RWPE1 (cell line): ENCODE results near the gene TNFRSF6B.

Experiments
- CTCF ChIA-PET: fragments of 350-600 bp; sonication (Branson Sonifier 250); formaldehyde crosslinking; extraction: SDS; loops from one replicate; lab custom pipeline; 2021; lab: Yijun Ruan, JAX
- POLR2A ChIA-PET: fragments of 400-600 bp; formaldehyde crosslinking; extraction: SDS; loops from one replicate; lab custom pipeline; 2020; ENCODE audit warnings: antibody characterized with exemption; ENCODE audit not compliant: low non-redundant PET; lab: Yijun Ruan, JAX
- DNase-seq: peaks from one replicate; pipeline ENCODE4 v3.0.0; 2012; ENCODE audit warnings: low spot score
- H3K27ac ChIP-seq: fragments of 450-650 bp; 2 replicates; pipeline ENCODE4 v1.5.1; 2017
- CTCF ChIP-seq: fragments of 450-650 bp; conservative IDR thresholded peaks from 2 replicates; pipeline ENCODE4 v1.5.1; 2017; ENCODE audit warnings: low read depth, mild to moderate bottlenecking

The TNFRSF6B gene

GRCh38 chr20:63735859-63736718 lies 39.6 kb downstream of the TNFRSF6B start, which contains the start of gene LIME1:
Gene LIME1, plus strand, starts transcription at chr20:63736664. Its CDS starts 886 bp downstream, at chr20:63737550.
- ChIA-PET POLR2A (no interaction called here), CTCF (interaction anchor here (0.5 to 1.6 kb wide), 6 partner anchors 8 to 244 kb away, joined by 3 to 4 read pairs (median 3); no protein-coding TSS in a partner anchor)
- no peak for TF ChIP-seq CTCF
- no peak for DNase-seq
- H3K27ac ChIP-seq = peak within 1 kb of the TSS; percentile 99

- POLR2A ChIA-PET = no interaction called here
- DNase-seq = no peak
- TF ChIP-seq CTCF = no peak
These were observed 40.6 kb downstream of the TNFRSF6B start for GRCh38 chr20:63736893-63737694.

GRCh38 chr20:63737695-63737944 lies 41.2 kb downstream of the TNFRSF6B start:
- peak overlapping the region; percentile 99 for H3K27ac ChIP-seq
- no peak for DNase-seq
- CTCF ChIA-PET = interaction anchor here (0.6 to 2.0 kb wide), 4 partner anchors 14 to 215 kb away, joined by 4 to 8 read pairs (median 4); partner anchors contain the start of genes ARFRP1 and ZGPAT
- no peak for TF ChIP-seq CTCF
- POLR2A ChIA-PET = no interaction called here

More at GRCh38 chr20:63736893-63737694, 40.6 kb downstream of the TNFRSF6B start:
- peak overlapping the region; percentile 99 for H3K27ac ChIP-seq
- CTCF ChIA-PET = interaction anchor here (0.5 to 2.0 kb wide), 9 partner anchors 9 to 216 kb away, joined by 3 to 8 read pairs (median 4); partner anchors contain the start of genes ARFRP1 and ZGPAT

- DNase-seq = no peak
- no peak for TF ChIP-seq CTCF
- H3K27ac ChIP-seq = peak overlapping the region; percentile 99
- ChIA-PET POLR2A (no interaction called here), CTCF (interaction anchor here (0.6 to 2.0 kb wide), 3 partner anchors 15 to 48 kb away, joined by 4 to 8 read pairs (median 5); partner anchors contain the start of genes ARFRP1 and ZGPAT)
These were observed 41.7 kb downstream of the TNFRSF6B start for GRCh38 chr20:63737945-63738686.

GRCh38 chr20:63738687-63739129 lies 42.3 kb downstream of the TNFRSF6B start:
- POLR2A ChIA-PET = interaction anchor here (0.6 kb wide), 1 partner anchor 11 kb away, joined by 10 read pairs; no protein-coding TSS in a partner anchor
- DNase-seq = no peak
- CTCF ChIA-PET = interaction anchor here (0.9 to 2.0 kb wide), 2 partner anchors 32 to 48 kb away, joined by 4 to 8 read pairs; partner anchors contain the start of genes ARFRP1 and ZGPAT
- peak overlapping the region; percentile 99 for H3K27ac ChIP-seq
- TF ChIP-seq CTCF = no peak
